Measurements from ENCODE around the gene ACOXL. TPM values are rescaled to one million over a fixed set of nuclear protein-coding genes. Genes with fewer than 3 reads are reported as not detected.

Gene ACOXL
- total and polyA plus RNA-seq, 10 of the 15 experiments (the other 5 are each of a cell fraction or from before 2014, with no cell fraction given), result 0.05 to 1.3 (median 0.71) TPM

DNA sequence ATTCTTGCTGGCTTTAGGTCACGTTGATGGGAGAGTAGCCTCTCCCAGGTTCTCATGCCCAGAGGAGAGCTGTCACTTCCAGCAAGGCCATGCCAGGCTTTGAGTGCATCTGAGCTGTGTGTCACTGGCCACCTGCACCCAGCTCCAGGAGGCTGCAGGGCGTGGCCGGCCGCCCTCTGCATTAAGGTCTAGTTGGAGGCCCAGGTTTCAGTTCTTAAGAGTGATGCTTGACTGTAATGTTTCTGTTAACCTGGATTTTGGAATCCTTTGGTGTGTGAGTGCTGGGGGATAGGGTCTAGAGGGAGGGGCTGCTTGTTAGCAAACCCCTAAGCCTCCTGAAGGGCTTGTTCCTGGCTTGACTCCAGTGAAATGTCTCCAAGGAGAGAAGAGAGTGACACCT is 140.1 kb downstream of the ACOXL start:
- no peak overlapping the region for H3K4me2 ChIP-seq (ENCODE audit: control insufficient read depth, insufficient read depth)
- ChIA-PET POLR2A (no interaction called here), CTCF (no interaction called here), RAD21 (ENCODE audit: unreplicated experiment) (interaction anchor here (0.9 to 1.3 kb wide), 2 partner anchors 21 to 61 kb away, joined by 3 read pairs; no protein-coding TSS in a partner anchor), SMC1A (ENCODE audit: uncharacterized antibody, unreplicated experiment) (interaction anchor here (0.9 to 1.3 kb wide), 3 partner anchors 11 to 60 kb away, joined by 3 to 4 read pairs (median 4); no protein-coding TSS in a partner anchor)
- H3K4me1 ChIP-seq (ENCODE audit: control insufficient read depth, insufficient read depth, low read length), result peaks cover 46% of the 10 kb centered on the region
- DNase-seq (ENCODE audit: low read depth, low spot score), result no peak
- peak; percentile 41 for ATAC-seq
- no peaks in the 10 kb centered on the region for H4K20me1 ChIP-seq (ENCODE audit: control insufficient read depth, insufficient read depth)
- TF ChIP-seq, protein P1, sequence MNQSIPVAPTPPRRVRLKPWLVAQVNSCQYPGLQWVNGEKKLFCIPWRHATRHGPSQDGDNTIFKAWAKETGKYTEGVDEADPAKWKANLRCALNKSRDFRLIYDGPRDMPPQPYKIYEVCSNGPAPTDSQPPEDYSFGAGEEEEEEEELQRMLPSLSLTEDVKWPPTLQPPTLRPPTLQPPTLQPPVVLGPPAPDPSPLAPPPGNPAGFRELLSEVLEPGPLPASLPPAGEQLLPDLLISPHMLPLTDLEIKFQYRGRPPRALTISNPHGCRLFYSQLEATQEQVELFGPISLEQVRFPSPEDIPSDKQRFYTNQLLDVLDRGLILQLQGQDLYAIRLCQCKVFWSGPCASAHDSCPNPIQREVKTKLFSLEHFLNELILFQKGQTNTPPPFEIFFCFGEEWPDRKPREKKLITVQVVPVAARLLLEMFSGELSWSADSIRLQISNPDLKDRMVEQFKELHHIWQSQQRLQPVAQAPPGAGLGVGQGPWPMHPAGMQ (IDR thresholded peaks at IDR 0.05; ENCODE audit: borderline replicate concordance), result no peak
- H3K79me2 ChIP-seq (ENCODE audit: control insufficient read depth, insufficient read depth, low read length), result no peaks in the 10 kb centered on the region
- no peaks in the 10 kb centered on the region; a peak in 1 of 4 replicates for H3K27me3 ChIP-seq (replicated peaks in 1 of 2; ENCODE audit: control insufficient read depth in 2 of 2, insufficient read depth in 2 of 2, low read length in 1 of 2)
- intact Hi-C loops (cut with micrococcal nuclease; ENCODE audit: unreplicated experiment) (loop anchor here (5.0 kb wide), 1 partner anchor 230 kb away; no protein-coding TSS in a partner anchor), in situ Hi-C loops (cut with MboI) (loop anchor here (25.0 kb wide), 1 partner anchor 340 kb away; no protein-coding TSS in a partner anchor)
- no peak overlapping the region; the same call in 1 of the 2 replicates for H3K27ac ChIP-seq (ENCODE audit: control insufficient read depth, insufficient read depth)
- no peak overlapping the region for H3K4me3 ChIP-seq
- WGBS (ENCODE audit: insufficient coverage, insufficient replicate concordance, low lambda C conversion rate, missing lambda C conversion rate), result 55% methylated on average over 4 of the region's 4 CpGs
- H3K9me3 ChIP-seq (replicated peaks; ENCODE audit: control insufficient read depth, insufficient read depth, low read length), result no peaks in the 10 kb centered on the region; the same call in 2 of the 3 replicates
- no peaks in the 10 kb centered on the region for H3K36me3 ChIP-seq (ENCODE audit: control insufficient read depth in 2 of 2, insufficient read depth in 2 of 2, low read length in 1 of 2)
- H3K9ac ChIP-seq (ENCODE audit: control insufficient read depth, insufficient read depth, low read length), result no peak overlapping the region
- no peak for FAIRE-seq
- H2AFZ ChIP-seq (ENCODE audit: control insufficient read depth, low read depth, low read length), result no peak overlapping the region
- no TSS peak for BruUV-seq (replicated peaks)

DNA sequence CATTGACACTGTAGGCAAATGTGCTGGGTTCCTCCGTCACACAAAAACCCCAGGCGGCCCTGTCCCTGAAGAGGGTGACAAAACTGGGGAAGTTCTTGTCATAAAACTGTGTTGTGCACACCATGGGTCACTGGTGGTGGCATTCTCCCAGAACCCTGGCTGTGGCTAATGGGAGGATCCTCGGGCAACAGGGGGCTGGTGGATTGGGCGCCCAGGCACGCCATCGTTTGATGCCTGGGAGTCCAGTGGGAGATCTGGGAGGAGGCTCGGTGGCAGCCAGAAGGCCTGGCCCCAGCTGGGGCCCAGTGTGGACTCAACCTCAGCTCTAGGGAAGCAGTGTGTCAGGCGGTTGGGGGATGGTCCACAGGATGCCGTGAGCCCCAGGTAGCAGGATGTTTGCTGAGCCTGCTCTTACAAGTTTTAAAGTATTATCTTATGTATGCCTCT is 140.7 kb downstream of the ACOXL start:
- no peaks in the 10 kb centered on the region for H3K79me2 ChIP-seq (ENCODE audit: control insufficient read depth, insufficient read depth, low read length)
- ChIA-PET POLR2A (no interaction called here), RAD21 (ENCODE audit: unreplicated experiment) (interaction anchor here (0.9 to 1.3 kb wide), 2 partner anchors 21 to 61 kb away, joined by 3 read pairs; no protein-coding TSS in a partner anchor), CTCF (interaction anchor here (1.0 kb wide), 1 partner anchor 15 kb away, joined by 3 read pairs; no protein-coding TSS in a partner anchor), SMC1A (ENCODE audit: uncharacterized antibody, unreplicated experiment) (interaction anchor here (0.9 kb wide), 1 partner anchor 61 kb away, joined by 3 read pairs; no protein-coding TSS in a partner anchor)
- ATAC-seq (peak; percentile 62), FAIRE-seq (no peak), DNase-seq (ENCODE audit: low read depth, low spot score) (no peak)
- WGBS (ENCODE audit: insufficient coverage, insufficient replicate concordance, low lambda C conversion rate, missing lambda C conversion rate), result under 1% methylated on average over 9 of the region's 9 CpGs
- peak overlapping the region; percentile 17; the same call in 1 of the 2 replicates for H3K4me2 ChIP-seq (ENCODE audit: control insufficient read depth, insufficient read depth)
- BruUV-seq (replicated peaks), result TSS peak; percentile 57
- in situ Hi-C loops (cut with MboI), result loop anchor here (25.0 kb wide), 1 partner anchor 339 kb away; no protein-coding TSS in a partner anchor
- no peak overlapping the region for H3K27ac ChIP-seq (ENCODE audit: control insufficient read depth, insufficient read depth)
- H3K36me3 ChIP-seq (ENCODE audit: control insufficient read depth in 2 of 2, insufficient read depth in 2 of 2, low read length in 1 of 2), result no peaks in the 10 kb centered on the region
- no peaks in the 10 kb centered on the region; a peak in 1 of 4 replicates for H3K27me3 ChIP-seq (replicated peaks in 1 of 2; ENCODE audit: control insufficient read depth in 2 of 2, insufficient read depth in 2 of 2, low read length in 1 of 2)
- H3K4me1 ChIP-seq (ENCODE audit: control insufficient read depth, insufficient read depth, low read length), result peaks cover 46% of the 10 kb centered on the region
- H3K4me3 ChIP-seq, result no peak overlapping the region
- no peaks in the 10 kb centered on the region for H4K20me1 ChIP-seq (ENCODE audit: control insufficient read depth, insufficient read depth)
- peaks cover 4% of the 10 kb centered on the region; the same call in 2 of the 3 replicates for H3K9me3 ChIP-seq (replicated peaks; ENCODE audit: control insufficient read depth, insufficient read depth, low read length)
- H3K9ac ChIP-seq (ENCODE audit: control insufficient read depth, insufficient read depth, low read length), result no peak overlapping the region; the same call in 1 of the 2 replicates
- H2AFZ ChIP-seq (ENCODE audit: control insufficient read depth, low read depth, low read length), result no peak overlapping the region
- intact Hi-C loops (cut with micrococcal nuclease; ENCODE audit: unreplicated experiment), result loop anchor here (5.0 kb wide), 1 partner anchor 229 kb away; no protein-coding TSS in a partner anchor
- TF ChIP-seq CBFB (IDR thresholded peaks at IDR 0.05; ENCODE audit: low read depth) (no peak), PAX5 (IDR thresholded peaks at IDR 0.05; ENCODE audit: borderline replicate concordance, low read depth, low read length) (peak; percentile 36; the same call in 1 of the 2 replicates), ZNF207 (IDR thresholded peaks at IDR 0.05; ENCODE audit: borderline replicate concordance) (no peak), RELA (IDR thresholded peaks at IDR 0.05; ENCODE audit: borderline replicate concordance, partially characterized antibody) (no peak), POLR2AphosphoS5 (IDR thresholded peaks at IDR 0.05; ENCODE audit: low read length) (no peak)
- TF ChIP-seq, protein P2, sequence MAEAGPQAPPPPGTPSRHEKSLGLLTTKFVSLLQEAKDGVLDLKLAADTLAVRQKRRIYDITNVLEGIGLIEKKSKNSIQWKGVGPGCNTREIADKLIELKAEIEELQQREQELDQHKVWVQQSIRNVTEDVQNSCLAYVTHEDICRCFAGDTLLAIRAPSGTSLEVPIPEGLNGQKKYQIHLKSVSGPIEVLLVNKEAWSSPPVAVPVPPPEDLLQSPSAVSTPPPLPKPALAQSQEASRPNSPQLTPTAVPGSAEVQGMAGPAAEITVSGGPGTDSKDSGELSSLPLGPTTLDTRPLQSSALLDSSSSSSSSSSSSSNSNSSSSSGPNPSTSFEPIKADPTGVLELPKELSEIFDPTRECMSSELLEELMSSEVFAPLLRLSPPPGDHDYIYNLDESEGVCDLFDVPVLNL (IDR thresholded peaks at IDR 0.05; ENCODE audit: low read depth, low read length), result no peak
- TF ChIP-seq, protein P3, sequence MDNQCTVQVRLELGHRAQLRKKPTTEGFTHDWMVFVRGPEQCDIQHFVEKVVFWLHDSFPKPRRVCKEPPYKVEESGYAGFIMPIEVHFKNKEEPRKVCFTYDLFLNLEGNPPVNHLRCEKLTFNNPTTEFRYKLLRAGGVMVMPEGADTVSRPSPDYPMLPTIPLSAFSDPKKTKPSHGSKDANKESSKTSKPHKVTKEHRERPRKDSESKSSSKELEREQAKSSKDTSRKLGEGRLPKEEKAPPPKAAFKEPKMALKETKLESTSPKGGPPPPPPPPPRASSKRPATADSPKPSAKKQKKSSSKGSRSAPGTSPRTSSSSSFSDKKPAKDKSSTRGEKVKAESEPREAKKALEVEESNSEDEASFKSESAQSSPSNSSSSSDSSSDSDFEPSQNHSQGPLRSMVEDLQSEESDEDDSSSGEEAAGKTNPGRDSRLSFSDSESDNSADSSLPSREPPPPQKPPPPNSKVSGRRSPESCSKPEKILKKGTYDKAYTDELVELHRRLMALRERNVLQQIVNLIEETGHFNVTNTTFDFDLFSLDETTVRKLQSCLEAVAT (IDR thresholded peaks at IDR 0.05), result no peak
- TF ChIP-seq, protein P4, sequence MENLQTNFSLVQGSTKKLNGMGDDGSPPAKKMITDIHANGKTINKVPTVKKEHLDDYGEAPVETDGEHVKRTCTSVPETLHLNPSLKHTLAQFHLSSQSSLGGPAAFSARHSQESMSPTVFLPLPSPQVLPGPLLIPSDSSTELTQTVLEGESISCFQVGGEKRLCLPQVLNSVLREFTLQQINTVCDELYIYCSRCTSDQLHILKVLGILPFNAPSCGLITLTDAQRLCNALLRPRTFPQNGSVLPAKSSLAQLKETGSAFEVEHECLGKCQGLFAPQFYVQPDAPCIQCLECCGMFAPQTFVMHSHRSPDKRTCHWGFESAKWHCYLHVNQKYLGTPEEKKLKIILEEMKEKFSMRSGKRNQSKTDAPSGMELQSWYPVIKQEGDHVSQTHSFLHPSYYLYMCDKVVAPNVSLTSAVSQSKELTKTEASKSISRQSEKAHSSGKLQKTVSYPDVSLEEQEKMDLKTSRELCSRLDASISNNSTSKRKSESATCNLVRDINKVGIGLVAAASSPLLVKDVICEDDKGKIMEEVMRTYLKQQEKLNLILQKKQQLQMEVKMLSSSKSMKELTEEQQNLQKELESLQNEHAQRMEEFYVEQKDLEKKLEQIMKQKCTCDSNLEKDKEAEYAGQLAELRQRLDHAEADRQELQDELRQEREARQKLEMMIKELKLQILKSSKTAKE (IDR thresholded peaks at IDR 0.05; ENCODE audit: low read depth, poor library complexity, severe bottlenecking), result no peak

All from GM12878 (cell line).